A673 (cell line): Measurements from ENCODE around the gene RING1.

Experiments
- CTCF ChIP-seq: fragments of 300-800, 200-600 bp; sonication (generic); conservative IDR thresholded peaks from 2 replicates; pipeline ENCODE4 v1.5.1; 2017; ENCODE audit warnings: low read depth, mild to moderate bottlenecking, antibody characterized with exemption, low read length, moderate library complexity, mixed read lengths
- EZH2 ChIP-seq: fragments of 200-600 bp; sonication (generic); IDR thresholded peaks from 2 replicates; pipeline ENCODE4 v1.6.1; 2017; ENCODE audit warnings: borderline replicate concordance, low read depth, mild to moderate bottlenecking, mixed read lengths, antibody characterized with exemption, low read length; ENCODE audit not compliant: poor library complexity, severe bottlenecking

- no peak for TF ChIP-seq CTCF
- no peak for TF ChIP-seq EZH2
Measured at GRCh38 chr6:33171016-33171879, 37.1 kb upstream of the RING1 start.
